Cerebellar cortex (tissue), 1 donor: ENCODE measurements around the gene ULK2.
A peak's percentile ranks its signal among the peaks of the same experiment; 100 is the strongest.

ENCODE experiments used
- DNase-seq: peaks from one replicate; pipeline ENCODE4 v3.0.0-alpha.2; 2015; ENCODE audit warnings: low spot score

Gene ULK2

DNA sequence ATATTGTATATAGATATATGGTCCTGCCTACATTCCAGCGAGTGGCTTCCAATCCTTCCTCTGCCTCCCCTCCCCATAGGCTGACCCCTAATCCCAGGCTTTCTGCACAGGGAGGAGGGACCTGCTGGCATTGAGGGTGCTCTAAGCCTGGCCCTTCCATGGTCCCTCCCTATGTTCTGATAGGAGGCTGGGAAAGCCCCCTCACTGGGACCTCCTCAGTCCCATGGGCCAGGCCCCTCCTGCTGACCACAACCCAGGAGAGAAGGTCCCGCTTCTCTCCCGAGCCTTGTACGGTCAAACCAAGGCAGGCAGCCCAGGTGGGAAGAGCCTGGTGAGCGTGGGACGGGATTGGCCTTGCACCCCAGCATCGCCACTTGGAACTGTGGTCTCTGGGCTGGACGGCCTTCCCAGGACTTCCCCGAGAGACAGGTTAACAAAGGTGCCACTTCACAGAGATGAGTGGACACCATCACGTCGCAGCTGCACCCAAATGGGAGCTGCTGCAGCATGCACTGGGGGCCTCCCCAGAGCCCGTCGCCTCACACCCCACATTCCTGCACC lies 120.5 kb downstream of the ULK2 start:
- DNase-seq: no peak

DNA sequence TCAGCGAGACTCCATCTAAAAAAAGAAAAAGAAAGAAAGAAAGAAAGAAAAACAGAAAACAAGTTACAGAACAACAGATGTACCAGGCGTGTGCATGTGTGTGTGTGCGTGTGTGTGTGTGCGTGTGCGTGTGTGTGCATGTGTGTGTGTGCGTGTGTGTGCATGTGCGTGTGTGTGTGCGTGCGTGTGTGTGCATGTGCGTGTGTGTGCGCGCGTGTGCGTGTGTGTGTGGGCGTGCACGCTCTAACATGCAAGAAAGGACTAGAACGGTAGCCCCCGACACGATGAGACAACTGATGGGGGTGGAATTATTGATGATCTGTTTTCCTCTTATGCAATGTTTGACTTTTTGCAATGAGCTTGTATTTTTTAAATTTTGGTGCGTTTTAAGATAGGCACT lies 121.2 kb downstream of the ULK2 start:
- no peak for DNase-seq

- peak; percentile 81 for DNase-seq
Observed at GRCh38 chr17:19744922-19745757, 122.6 kb downstream of the ULK2 start.

DNA sequence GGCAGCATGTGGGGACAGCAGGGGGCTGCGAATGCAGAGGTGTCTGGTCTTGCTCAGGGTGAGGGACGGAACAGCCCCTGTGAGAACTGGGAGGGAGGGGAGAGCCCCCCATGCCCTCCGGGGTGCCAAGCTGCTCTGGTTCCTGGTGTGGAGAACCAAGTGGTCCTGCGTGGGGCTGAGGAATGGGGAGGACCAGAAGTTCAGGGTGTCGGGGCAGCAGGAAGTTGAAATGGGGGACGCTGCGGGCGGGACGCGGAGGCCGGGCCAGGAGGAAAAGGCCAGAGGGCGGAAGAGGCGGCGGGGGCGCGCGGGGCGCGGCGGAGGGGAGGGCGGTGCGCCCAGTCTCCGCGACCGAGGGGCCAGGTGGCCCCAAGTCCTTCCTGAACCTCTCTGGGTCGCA lies 123.2 kb downstream of the ULK2 start:
- DNase-seq: no peak

DNA sequence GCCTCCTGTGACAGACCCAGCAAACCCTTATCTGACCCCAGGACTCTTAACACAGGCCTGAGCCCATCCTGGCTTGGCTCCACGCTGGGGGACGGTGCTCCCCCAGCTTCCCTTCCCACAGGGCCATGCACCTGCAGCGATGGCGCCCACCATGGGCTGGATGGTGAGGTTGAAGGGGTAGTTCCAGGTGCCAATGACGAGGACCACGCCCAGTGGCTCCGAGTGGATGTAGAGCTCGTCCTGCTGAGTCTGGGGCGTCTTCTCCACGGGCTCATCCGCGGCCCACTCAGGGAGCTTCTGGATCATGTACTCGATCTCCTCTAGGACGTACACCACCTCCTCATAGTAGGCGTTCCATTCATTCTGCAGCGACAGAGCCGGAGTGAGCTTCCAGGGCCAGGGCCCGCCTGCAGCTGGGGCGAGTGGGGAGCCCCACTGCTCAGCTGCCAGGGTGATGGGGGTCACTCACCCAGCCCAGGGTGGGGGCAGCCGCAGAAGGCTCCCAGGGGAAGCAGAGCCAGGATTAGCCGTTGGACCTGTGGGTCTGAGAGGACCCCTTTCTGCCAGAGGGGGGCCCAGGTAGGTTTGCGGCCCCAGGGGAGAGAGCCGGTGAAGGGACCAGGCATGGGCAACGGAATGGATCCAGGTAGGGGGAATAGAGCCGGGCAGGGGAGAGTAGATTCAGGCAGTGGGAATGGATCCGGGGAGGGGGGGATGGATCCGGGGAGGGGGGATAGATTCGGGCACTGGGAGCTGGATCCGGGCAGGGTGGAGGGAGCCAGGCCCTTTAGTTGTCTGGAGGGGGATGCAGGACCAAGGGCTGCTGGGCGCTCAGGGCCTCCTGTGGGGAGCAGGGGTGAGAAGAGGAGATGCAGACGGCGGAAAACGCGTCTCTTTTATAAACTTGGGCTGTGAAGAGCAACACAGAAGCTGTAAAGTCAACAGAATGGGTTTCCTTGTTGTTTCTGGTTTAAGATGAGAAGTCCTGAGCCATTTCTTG lies 124.3 kb downstream of the ULK2 start:
- no peak for DNase-seq

GRCh38 chr17:19742495-19742894 lies 125.2 kb downstream of the ULK2 start:
- no peak for DNase-seq

DNA sequence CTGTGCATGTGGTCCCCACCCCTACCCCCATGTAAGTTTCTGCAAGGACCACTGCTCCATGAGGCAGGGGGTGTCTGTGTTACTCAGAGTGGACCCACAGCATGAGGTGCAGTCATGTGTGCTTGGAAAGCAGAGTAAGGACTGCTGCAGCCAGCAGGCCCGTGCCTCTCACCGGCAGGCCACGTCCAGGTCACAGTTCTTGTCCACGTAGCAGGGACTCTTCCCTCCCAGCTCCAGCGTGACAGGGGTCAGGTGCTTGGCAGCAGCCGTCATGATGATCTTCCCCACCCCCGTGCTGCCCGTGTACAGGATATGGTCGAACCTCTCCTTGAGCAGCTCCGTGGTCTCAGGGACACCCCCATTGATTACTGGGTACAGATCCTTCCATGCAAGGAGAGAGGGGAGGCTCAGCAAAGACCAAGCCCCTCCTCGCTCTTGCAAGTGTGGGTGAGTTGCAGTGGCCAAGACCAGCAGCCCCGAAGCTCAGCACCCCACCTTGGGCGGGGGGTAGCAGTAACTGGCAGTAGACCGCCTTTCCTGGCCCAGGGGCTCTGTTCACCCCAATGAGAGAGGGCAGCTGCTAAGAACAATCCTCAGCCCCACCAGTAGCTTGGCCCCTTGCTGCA lies 125.8 kb downstream of the ULK2 start:
- DNase-seq: no peak

DNA sequence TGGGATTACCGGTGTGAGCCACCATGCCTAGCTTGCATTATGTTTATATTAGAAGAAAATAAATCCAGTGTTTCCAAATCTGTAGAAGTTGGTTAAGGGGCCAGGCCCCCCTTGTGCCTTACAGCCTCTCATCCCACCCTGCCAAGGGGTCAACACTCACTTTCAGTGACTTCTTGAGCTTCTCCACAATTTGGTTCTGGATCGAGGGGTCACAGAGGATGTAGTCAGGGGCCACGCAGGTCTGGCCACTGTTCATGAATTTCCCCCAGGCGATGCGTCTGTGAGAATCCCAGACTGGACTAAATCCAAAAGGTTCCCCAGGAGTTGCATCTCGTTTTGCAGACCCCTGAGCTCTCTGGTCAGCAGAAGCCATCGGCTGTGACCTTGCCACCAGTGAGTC lies 126.8 kb downstream of the ULK2 start:
- no peak for DNase-seq

DNA sequence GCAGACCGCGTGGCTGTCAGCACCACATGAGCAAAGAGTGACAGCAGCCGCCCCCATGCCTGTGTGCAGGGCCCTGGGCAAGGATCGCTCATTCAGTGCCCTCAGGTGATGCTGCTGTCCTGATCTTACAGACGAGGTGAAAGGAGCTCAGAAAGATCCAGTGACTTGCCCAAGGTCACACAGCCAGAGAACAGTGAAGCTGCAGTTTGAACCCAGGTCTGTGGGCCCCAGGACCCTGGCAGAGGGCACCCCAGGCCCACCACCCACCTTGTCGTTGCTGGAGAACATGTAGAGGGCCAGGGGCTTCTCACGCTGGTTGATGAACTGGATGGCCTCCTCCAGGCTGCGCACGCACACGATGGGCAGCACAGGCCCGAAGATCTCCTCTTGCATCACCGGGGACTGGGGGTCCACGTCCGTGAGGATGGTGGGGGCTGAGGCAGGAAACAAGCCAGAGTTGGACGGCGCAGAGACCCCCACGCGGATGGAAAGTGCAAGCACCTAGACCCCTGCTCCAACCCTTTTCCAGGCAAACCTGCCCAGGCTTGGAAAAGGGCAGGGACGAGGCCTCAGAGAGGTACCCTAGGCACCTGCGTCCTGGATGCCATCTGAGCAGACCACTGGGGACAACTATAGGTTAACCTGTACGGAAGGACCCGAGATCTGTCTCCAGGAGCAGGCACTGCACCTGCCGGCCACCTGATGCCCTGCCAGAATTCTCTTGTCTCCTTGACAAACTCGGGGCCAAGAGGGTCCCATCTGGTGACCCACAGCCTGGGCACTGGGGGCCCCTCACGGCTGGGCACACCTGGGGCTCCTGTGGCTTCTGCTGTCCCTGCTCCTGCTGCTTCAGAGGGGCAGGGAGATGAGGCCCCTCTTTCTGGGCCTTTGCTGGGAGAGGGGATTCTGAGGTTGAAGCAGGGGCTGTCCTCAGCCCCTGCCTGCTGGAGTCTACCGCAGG lies 128.2 kb downstream of the ULK2 start:
- no peak for DNase-seq

DNA sequence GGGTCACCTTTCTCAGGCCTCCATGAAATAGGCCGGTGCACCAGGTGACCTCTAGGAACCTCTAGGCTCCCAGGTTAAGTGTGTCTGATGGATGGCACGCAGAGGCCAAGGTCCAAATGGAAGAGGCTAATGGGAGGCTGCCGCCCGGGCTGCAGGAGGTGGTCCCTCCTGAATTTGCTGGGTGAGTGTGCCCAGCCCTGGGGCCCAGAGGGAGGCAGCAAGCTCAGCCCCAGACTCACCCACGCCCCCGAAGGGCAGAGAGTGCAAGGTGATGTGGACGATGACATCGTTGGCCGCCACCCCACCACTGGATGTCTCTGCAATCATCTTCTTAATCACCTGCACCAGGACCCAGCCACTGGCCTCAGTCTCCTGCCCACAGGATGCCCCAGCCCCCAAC lies 129.0 kb downstream of the ULK2 start:
- DNase-seq: no peak

DNA sequence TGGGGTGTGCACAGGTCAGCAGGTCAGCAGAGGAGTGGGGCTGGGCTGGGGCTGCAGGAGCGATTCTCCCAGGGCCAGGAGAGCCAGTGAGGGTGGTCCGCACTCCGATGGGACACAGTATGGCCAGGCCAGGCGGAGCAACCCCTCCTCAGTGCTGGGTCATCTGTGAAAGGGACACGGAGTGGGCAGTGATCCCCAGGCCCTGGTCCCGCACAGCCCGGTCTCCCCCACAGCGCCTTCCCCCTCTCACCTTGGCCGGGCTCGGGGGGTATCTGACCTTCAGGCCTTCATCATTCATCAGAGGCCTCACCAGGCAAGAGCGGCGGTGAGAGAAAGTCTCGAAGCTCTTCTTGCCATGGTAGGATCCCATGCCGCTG lies 129.7 kb downstream of the ULK2 start:
- DNase-seq: no peak

DNA sequence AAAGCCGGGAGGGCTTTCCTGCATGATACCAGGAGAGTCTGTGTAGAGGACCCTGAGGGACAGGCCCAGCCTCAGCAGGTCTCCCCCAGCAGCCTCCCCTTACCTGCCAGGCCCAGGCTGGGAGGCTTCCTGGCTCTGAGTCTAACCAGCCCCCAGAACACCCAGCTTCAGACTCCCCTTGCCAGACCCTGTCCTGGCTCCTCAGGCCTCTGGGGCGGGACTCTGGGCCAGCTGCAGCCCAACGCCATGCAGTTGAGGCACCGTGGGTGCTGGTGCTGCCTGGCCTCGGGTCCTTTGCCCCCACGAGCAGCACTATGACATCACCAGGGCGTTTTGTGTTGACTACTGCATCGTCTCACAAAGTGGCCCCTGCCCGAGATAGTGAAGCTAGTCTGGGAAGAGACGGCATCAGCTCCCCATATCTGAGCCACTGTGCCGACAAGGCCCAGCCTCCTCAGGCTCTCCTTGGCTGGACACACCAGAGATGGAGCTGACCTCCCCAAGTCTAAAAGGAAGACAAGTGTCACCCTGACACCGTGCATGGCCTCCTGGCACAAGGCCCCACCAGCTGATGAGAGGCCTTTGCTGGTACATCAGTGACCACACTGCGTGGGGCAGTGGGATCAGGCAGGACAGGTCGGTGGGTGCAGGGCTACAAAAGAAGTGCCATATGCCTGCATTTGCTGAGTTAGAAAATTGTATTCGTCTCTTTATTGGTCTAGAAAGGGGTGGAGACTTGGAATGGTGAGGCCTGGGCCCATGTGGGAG lies 130.2 kb downstream of the ULK2 start:
- DNase-seq: no peak

GRCh38 chr17:19736071-19736470 lies 131.7 kb downstream of the ULK2 start:
- DNase-seq: no peak

DNA sequence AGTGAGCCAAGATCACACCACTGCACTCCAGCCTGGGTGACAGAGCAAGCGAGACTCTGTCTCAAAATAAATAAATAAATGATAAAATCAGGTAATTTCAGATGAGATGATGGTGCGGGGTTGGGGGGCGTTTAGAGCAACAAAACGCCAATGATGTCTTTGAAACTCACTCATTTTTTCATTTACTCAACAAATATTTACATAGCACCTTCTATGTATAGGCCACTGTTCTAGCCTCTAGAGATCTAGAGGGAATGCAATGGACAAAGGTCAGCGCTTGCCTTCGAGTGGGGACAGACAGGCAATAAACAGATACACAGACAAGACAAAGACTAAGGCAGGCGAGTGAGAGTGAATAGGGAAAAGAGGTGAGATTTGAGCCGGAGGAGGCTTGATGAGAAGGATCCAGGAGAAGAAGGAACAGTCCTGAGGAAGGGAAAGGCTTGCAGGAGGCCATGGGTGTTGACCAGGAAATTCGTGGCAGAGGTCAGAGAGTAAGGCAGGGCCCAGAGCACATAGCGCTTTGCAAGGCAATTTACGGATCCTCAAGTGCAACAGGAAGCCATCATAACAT lies 133.7 kb downstream of the ULK2 start:
- no peak for DNase-seq

GRCh38 chr17:19731626-19732025 lies 136.1 kb downstream of the ULK2 start:
- no peak for DNase-seq

DNA sequence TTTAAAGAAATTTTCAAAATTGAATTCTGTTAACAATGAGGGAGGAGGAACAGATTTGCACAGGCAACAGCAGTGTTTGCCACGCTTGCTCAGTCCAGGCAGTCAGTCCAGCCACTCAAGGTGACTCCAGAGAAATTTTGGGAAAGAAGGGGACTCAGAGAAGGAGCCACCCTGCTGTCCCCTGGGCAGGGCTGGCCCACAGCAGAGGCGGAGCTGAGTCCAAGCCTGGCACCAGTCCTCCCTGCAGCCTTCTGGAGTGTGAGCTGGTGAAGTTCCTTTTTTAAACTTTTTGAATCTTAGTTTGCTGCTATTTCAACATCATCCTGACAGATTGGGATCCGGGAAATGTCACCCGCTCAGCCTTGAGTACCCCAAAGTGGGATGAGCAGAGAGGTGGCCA lies 136.9 kb downstream of the ULK2 start:
- DNase-seq: no peak

DNA sequence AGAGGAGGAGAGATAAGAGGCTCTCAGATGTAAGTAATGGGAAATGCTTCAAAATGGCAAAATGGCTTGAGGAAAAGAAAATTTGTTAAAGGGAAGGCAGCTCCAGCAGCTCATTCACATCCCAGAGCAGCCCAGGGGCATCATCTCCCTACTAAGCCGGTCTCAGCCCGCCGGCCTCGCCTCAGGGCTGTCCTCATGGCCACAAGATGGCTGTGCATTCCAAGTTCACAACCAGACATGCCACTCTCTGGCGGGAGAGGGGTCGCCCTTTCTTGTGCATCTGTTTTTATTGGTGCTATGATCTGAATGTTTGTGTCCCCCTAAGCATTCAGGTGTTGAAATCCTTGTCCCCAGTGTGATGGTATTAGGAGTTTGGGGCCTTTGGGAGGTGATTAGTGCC lies 137.8 kb downstream of the ULK2 start:
- DNase-seq: no peak

DNA sequence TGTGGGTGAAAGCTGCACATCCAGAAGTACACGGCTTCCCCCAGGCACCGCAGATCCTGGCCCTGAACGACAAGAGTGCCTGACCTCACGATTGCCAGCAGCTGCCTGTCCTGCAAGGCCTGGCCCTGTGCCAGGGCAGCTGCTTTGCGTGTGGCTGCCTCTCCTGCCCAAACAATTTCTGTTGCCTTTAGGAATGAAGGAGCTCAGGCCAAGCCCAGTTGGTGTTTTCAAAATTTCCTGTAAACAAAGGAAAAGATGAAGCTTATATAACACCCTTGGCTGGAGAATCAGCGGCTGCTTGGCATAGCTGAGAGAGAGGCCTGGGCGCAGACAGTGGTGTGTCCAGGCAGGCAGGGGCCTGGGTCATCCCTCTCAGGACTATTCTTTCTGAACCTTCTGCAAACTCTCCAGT lies 139.6 kb downstream of the ULK2 start:
- DNase-seq: peak; percentile 79

DNA sequence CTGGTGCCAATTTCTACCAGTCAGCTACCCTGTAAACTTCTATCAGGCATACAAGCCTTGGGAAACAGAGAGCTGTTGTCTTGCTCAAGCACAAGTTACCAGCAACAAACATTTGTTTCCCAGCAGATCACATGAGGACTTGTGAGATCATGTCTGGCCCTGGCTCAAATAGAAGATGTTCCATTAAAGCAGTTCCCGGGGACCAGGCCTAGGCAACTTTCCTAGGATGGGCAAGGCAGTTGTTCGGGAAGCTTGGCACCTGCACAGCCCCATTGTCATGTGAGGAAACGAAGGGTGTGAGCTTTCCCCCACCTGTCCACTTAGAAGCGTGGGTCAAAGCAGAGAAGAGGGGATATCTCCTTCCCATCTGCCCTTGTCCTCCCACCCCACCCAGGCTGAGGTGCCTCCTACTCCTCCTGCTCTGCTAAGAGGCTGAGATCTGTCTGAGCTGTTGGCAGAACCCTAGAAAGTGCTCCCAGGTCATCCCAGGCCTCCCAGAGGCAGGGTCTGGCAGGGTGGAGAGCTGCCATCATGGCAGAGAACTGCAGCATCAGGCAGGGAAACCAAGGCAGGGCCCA lies 140.1 kb downstream of the ULK2 start:
- DNase-seq: peak; percentile 41
